Spleen (tissue), 11 donors: ENCODE data around the gene ZNHIT6. TPM values are rescaled to one million over a fixed set of nuclear protein-coding genes. Genes with fewer than 3 reads are reported as not detected.

Experiments
- DNase-seq: peaks from one replicate; pipeline ENCODE4 v3.0.0-alpha.2; 2020
- H3K27ac ChIP-seq, 8 donors: fragments of 200-600 bp; sonication (generic) in 7 of 8; 1 replicate in 4 of 8; 2 replicates in 4 of 8; pipeline versions ENCODE4 v1.5.0 to v1.8.0; 2016 to 2021; ENCODE audit warnings: inconsistent platforms in 4 of 8, mild to moderate bottlenecking in 4 of 8, moderate library complexity in 1 of 8
- H3K27me3 ChIP-seq, 7 donors: fragments of 200-600 bp; sonication (generic) in 6 of 7; replicated peaks in 1 of 7; 1 replicate in 4 of 7; 2 replicates in 3 of 7; pipeline versions ENCODE4 v1.5.0 to v1.8.0; 2016 to 2021; ENCODE audit warnings: inconsistent platforms in 3 of 7, mild to moderate bottlenecking in 1 of 7
- H3K36me3 ChIP-seq, 6 donors: fragments of 200-600 bp; sonication (generic) in 5 of 6; 1 replicate in 4 of 6; 2 replicates in 2 of 6; pipeline versions ENCODE4 v1.5.0 to v1.8.0; 2016 to 2021; ENCODE audit warnings: inconsistent platforms in 2 of 6
- H3K4me1 ChIP-seq, 6 donors: fragments of 200-600 bp; sonication (generic) in 5 of 6; 1 replicate in 3 of 6; 2 replicates in 3 of 6; pipeline versions ENCODE4 v1.5.0 to v1.8.0; 2016 to 2021; ENCODE audit warnings: inconsistent platforms in 3 of 6
- H3K4me3 ChIP-seq, 8 donors: fragments of 200-600 bp; sonication (generic) in 7 of 8; 1 replicate in 4 of 8; 2 replicates in 4 of 8; pipeline versions ENCODE4 v1.5.0 to v1.8.0; 2016 to 2021; ENCODE audit warnings: inconsistent platforms in 4 of 8, mild to moderate bottlenecking in 4 of 8, moderate library complexity in 2 of 8
- H3K9me3 ChIP-seq, 8 donors: fragments of 200-600 bp; sonication (generic) in 7 of 8; 1 replicate in 4 of 8; 2 replicates in 4 of 8; pipeline versions ENCODE4 v1.5.0 to v1.8.0; 2016 to 2021; ENCODE audit warnings: inconsistent platforms in 4 of 8
- POLR2A ChIP-seq, 3 donors: fragments of 450-650 bp; IDR thresholded peaks; one replicate each; pipeline ENCODE4 v1.5.1; 2017; ENCODE audit warnings: antibody characterized with exemption in 3 of 3, mild to moderate bottlenecking in 1 of 3
- POLR2AphosphoS5 ChIP-seq, 3 donors: sonication (generic); formaldehyde crosslinking; IDR thresholded peaks; one replicate each; pipeline ENCODE4 v1.5.1; 2017; ENCODE audit warnings: antibody characterized with exemption in 3 of 3
- WGBS, 5 donors: extraction: QIAGEN DNeasy Blood & Tissue Kit in 3 of 5; methylation state at CpG; one replicate each; pipeline versions ENCODE4 v1.1.5 to v1.1.7; 2013 to 2018; 5-methylcytosine and 5-hydroxymethylcytosine counted together
- intact Hi-C: fragments of 100-400 bp; cut with DNase I; formaldehyde crosslinking; loops from one replicate; pipeline ENCODE4 v1.15.0; 2023; ENCODE audit warnings: low total_unique reads
- polyA plus RNA-seq, 3 donors: library from polyadenylated mRNA; stranded (reverse); fragments of 200-250 nt; gene quantifications; one replicate each; pipeline ENCODE4 v1.2.1, GENCODE V29; 2013
- total RNA-seq, 7 donors: library from RNA; depleted of rRNA in 3 of 7; stranded (reverse); fragments of >200 nt in 3 of 7; fragmentation: NEBNext Ultra II Directional in 4 of 7; extraction: Animal tissue kit (Norgen Biotek cat#: 25700) in 4 of 7; gene quantifications; one replicate each; pipeline versions ENCODE4 v1.1.0 to v1.2.1, GENCODE V29; 2016 to 2021
- TF ChIP-seq, protein P1 (sequence below), 11 experiments: fragments of 200-600 bp in 7 of 11; fragments of 450-650 bp in 4 of 11; sonication (generic) in 4 of 11; IDR thresholded peaks in 8 of 11; conservative IDR thresholded peaks in 3 of 11; 1 replicate in 7 of 11; 2 replicates in 4 of 11; pipeline versions ENCODE4 v1.4.0 to v1.8.0; 2016 to 2021; ENCODE audit warnings: antibody characterized with exemption in 11 of 11, inconsistent platforms in 4 of 11, mild to moderate bottlenecking in 1 of 11
- donor health status: healthy with polysubstance abuse.
- donor health status: DM: no; HTN: no; CAD: no; lungs with moderate emphysema.
- donor health status: DM: no; HTN: no; CAD: no.
- donor health status: Bipolar disorder and iron deficiency.
- donor health status: healthy.
- donor health status: DM: no; HTN: no; CAD: no.
- donor health status: DM: yes; HTN: yes; CAD: no.

The ZNHIT6 gene
- total and polyA plus RNA-seq, 10 donors = 6.2 to 17.2 (median 11.6) TPM

DNA sequence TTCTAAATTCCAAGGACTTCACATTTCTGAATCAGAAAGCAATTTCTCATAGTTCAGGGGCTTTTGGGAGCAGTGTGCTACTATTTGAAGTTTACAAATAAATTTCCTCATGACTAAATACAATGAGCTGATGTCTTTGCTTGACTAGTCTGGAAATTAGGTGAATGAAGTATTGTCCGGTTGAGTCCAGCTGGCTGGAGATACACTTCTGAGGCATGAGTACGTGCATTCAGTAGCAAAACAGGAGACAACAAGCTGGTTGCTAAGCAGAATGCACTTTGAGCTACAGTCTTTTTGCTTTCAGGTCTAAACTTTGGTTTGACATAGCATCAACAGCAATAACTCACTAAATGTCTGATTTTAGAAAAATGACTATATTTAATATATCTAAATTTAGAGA lies 27.1 kb downstream of the ZNHIT6 start:
- WGBS, 5 donors = 88 to 94% (median 88%) methylated on average over 2 of the region's 2 CpGs
- Histone ChIP-seq H3K27ac (no peak overlapping the region), H3K9me3 (no peaks in the 10 kb centered on the region), H3K27me3 (no peaks in the 10 kb centered on the region), H3K4me1 (no peaks in the 10 kb centered on the region), H3K4me3 (no peak overlapping the region), H3K36me3 (peaks cover 0 to 69% (median 25%) of the 10 kb centered on the region in 6 donors)
- TF ChIP-seq, protein P1, sequence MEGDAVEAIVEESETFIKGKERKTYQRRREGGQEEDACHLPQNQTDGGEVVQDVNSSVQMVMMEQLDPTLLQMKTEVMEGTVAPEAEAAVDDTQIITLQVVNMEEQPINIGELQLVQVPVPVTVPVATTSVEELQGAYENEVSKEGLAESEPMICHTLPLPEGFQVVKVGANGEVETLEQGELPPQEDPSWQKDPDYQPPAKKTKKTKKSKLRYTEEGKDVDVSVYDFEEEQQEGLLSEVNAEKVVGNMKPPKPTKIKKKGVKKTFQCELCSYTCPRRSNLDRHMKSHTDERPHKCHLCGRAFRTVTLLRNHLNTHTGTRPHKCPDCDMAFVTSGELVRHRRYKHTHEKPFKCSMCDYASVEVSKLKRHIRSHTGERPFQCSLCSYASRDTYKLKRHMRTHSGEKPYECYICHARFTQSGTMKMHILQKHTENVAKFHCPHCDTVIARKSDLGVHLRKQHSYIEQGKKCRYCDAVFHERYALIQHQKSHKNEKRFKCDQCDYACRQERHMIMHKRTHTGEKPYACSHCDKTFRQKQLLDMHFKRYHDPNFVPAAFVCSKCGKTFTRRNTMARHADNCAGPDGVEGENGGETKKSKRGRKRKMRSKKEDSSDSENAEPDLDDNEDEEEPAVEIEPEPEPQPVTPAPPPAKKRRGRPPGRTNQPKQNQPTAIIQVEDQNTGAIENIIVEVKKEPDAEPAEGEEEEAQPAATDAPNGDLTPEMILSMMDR (IDR thresholded peaks at IDR 0.05 in 8 of 11, conservative IDR thresholded peaks at IDR 0.05 in 3 of 11) = no peak
- TF ChIP-seq POLR2A (IDR thresholded peaks at IDR 0.05) (no peak), POLR2AphosphoS5 (IDR thresholded peaks at IDR 0.05) (no peak)
- DNase-seq = no peak
- intact Hi-C loops = no loop called here

DNA sequence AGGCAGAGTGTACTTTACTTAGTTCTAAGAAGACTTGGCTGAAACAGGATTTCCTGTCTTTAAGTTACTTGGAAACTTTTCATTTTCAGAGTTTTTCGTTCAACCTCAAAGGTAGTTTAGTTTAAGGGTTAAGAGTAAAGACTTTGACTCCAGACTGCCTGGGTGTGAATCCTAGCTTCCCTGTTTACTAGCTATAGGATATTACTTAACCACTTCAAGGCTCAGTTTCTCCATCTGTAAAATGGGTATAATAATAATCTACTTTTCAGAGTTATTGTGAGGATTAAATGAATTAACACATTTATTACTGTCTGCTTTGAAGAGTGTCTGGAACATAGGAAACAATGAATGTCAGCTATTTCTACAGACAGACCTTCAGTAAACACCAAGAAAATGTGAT lies 30.0 kb downstream of the ZNHIT6 start:
- Histone ChIP-seq H3K27ac (no peak overlapping the region), H3K27me3 (no peaks in the 10 kb centered on the region), H3K4me1 (no peaks in the 10 kb centered on the region), H3K9me3 (no peaks in the 10 kb centered on the region), H3K36me3 (peaks cover 0 to 86% (median 39%) of the 10 kb centered on the region in 6 donors), H3K4me3 (no peak overlapping the region)
- 72 to 87% (median 84%) methylated on average over 1 of the region's 1 CpG for WGBS, 5 donors
- intact Hi-C loops = no loop called here
- no peak for DNase-seq
- TF ChIP-seq POLR2AphosphoS5 (IDR thresholded peaks at IDR 0.05) = no peak
- TF ChIP-seq POLR2A (IDR thresholded peaks at IDR 0.05) = no peak
- TF ChIP-seq, protein P1 (IDR thresholded peaks at IDR 0.05 in 8 of 11, conservative IDR thresholded peaks at IDR 0.05 in 3 of 11) = no peak

DNA sequence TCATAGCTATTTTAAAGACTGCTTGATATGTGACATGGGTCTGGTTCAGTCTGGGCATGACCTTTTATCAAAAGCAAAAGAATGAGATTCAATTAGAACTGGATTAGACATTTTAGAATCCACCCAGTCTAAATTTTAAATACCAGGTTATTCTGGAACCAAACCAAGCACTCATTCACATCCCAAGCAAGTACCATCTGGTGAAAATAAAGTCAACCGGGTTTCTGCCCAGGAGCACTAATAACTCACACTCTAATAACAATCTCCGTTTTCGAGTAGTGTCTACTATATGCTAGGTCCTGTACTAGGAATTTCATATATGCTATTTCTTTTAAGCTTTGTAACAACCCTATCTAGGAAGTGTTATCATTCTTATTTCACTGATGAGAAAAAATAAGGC lies 30.6 kb downstream of the ZNHIT6 start:
- H3K27me3 ChIP-seq = no peaks in the 10 kb centered on the region
- no peaks in the 10 kb centered on the region for H3K9me3 ChIP-seq
- peaks cover 0 to 86% (median 37%) of the 10 kb centered on the region in 6 donors for H3K36me3 ChIP-seq
- no peak overlapping the region for H3K4me3 ChIP-seq
- no peak overlapping the region for H3K27ac ChIP-seq
- TF ChIP-seq POLR2A (IDR thresholded peaks at IDR 0.05) = no peak
- TF ChIP-seq, protein P1 (IDR thresholded peaks at IDR 0.05 in 8 of 11, conservative IDR thresholded peaks at IDR 0.05 in 3 of 11) = no peak
- TF ChIP-seq POLR2AphosphoS5 (IDR thresholded peaks at IDR 0.05) = no peak
- intact Hi-C loops = no loop called here
- DNase-seq = no peak
- H3K4me1 ChIP-seq = no peaks in the 10 kb centered on the region
- 95 to 99% (median 96%) methylated on average over 3 of the region's 3 CpGs for WGBS, 5 donors

DNA sequence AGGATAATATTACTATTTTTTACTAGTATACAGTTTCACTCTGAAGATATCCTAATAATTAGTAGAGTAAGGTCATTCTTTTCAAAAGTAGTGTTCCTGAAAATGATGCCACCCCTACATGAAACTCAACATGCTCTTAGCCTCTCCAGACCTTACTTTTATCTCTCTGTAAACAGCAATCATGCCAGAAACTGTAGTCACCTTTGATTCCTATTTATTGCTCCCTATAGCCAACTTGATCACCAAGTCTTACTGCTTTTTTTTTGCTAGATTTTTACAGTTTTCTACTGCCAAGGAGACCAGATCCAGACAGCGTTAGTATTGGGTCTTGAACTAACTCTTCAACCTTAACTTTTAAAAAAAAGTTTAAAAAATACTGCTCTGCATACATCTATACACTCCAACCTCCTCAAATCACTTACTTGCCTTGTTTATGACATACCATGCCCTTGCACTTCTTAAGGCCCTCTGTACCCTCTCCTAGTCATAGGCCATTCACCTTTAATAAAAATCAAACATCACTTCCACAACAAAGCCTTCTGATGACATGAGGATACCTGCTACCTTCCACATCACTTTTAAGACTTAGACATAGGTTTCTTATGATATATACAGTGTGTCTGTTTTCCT lies 36.1 kb downstream of the ZNHIT6 start:
- intact Hi-C loops = no loop called here
- no peaks in the 10 kb centered on the region for H3K27me3 ChIP-seq
- H3K4me1 ChIP-seq = no peaks in the 10 kb centered on the region
- DNase-seq = no peak
- no peak overlapping the region for H3K4me3 ChIP-seq
- peaks cover 0 to 90% (median 24%) of the 10 kb centered on the region in 6 donors for H3K36me3 ChIP-seq
- no peaks in the 10 kb centered on the region for H3K9me3 ChIP-seq
- no peak for TF ChIP-seq POLR2A (IDR thresholded peaks at IDR 0.05)
- TF ChIP-seq, protein P1 (IDR thresholded peaks at IDR 0.05 in 8 of 11, conservative IDR thresholded peaks at IDR 0.05 in 3 of 11) = no peak
- no peak for TF ChIP-seq POLR2AphosphoS5 (IDR thresholded peaks at IDR 0.05)
- 96 to 100% (median 97%) methylated on average over 1 of the region's 1 CpG for WGBS, 5 donors
- H3K27ac ChIP-seq = no peak overlapping the region
